Astrocyte (in vitro differentiated cells and primary cell): ENCODE data around the gene ABI2. TPM values are rescaled to one million over a fixed set of nuclear protein-coding genes. Genes with fewer than 3 reads are reported as not detected.

Experiments used
- DNase-seq: peaks from one replicate; pipeline ENCODE4 v3.0.0-alpha.2; 2010; ENCODE audit warnings: low read depth
- FAIRE-seq: peaks from 2 replicates; lab custom pipeline; 2011; peaks lifted over from hg19 to GRCh38; lab: Jason Lieb, UNC
- H2AFZ ChIP-seq: 2 replicates; pipeline ENCODE4 v1.6.0; 2012; ENCODE audit warnings: low read depth, low read length, inconsistent platforms
- H3K27ac ChIP-seq: 2 replicates; pipeline ENCODE4 v1.5.1; 2011; ENCODE audit warnings: low read depth, low read length, inconsistent platforms
- H3K27me3 ChIP-seq: 2 replicates; pipeline ENCODE4 v1.6.0; 2011; ENCODE audit warnings: low read length, inconsistent platforms; ENCODE audit not compliant: insufficient read depth
- H3K36me3 ChIP-seq: 2 replicates; pipeline ENCODE4 v1.5.1; 2011; ENCODE audit warnings: low read length, inconsistent platforms; ENCODE audit not compliant: insufficient read depth
- H3K4me1 ChIP-seq: 2 replicates; pipeline ENCODE4 v1.5.1; 2011; ENCODE audit warnings: low read length, inconsistent platforms; ENCODE audit not compliant: insufficient read depth
- H3K4me2 ChIP-seq: 2 replicates; pipeline ENCODE4 v1.6.0; 2012; ENCODE audit warnings: low read length, inconsistent platforms
- H3K4me3 ChIP-seq: 2 replicates; pipeline ENCODE4 v1.5.1; 2011; ENCODE audit warnings: low read depth, mild to moderate bottlenecking, low read length, inconsistent platforms; ENCODE audit not compliant: insufficient read depth
- H3K79me2 ChIP-seq: 2 replicates; pipeline ENCODE4 v1.6.0; 2012; ENCODE audit warnings: mild to moderate bottlenecking, low read length, inconsistent platforms; ENCODE audit not compliant: insufficient read depth
- H3K9ac ChIP-seq: 2 replicates; pipeline ENCODE4 v1.6.0; 2012; ENCODE audit warnings: mild to moderate bottlenecking, low read length, inconsistent platforms
- H3K9me3 ChIP-seq: 2 replicates; pipeline ENCODE4 v1.5.1; 2012; ENCODE audit warnings: low read depth, mild to moderate bottlenecking, low read length, inconsistent platforms; ENCODE audit not compliant: insufficient read depth
- H4K20me1 ChIP-seq: 2 replicates; pipeline ENCODE4 v1.6.0; 2012; ENCODE audit warnings: low read length, inconsistent platforms; ENCODE audit not compliant: insufficient read depth
- H3K27ac Mint-ChIP-seq: one replicate; pipeline ENCODE4 v1.8.0; 2021; ENCODE audit warnings: mild to moderate bottlenecking, mixed read lengths; ENCODE audit not compliant: unreplicated experiment
- H3K27me3 Mint-ChIP-seq: one replicate; pipeline ENCODE4 v1.8.0; 2021; ENCODE audit warnings: low read depth, mixed read lengths; ENCODE audit not compliant: unreplicated experiment
- H3K36me3 Mint-ChIP-seq: one replicate; pipeline ENCODE4 v1.8.0; 2021; ENCODE audit warnings: low read depth, mixed read lengths; ENCODE audit not compliant: unreplicated experiment
- H3K4me1 Mint-ChIP-seq: one replicate; pipeline ENCODE4 v1.8.0; 2021; ENCODE audit warnings: low read depth, mixed read lengths; ENCODE audit not compliant: unreplicated experiment
- H3K4me3 Mint-ChIP-seq: one replicate; pipeline ENCODE4 v1.8.0; 2021; ENCODE audit warnings: mild to moderate bottlenecking, moderate library complexity, mixed read lengths; ENCODE audit not compliant: unreplicated experiment
- H3K9me3 Mint-ChIP-seq: one replicate; pipeline ENCODE4 v1.8.0; 2021; ENCODE audit warnings: mild to moderate bottlenecking, mixed read lengths; ENCODE audit not compliant: unreplicated experiment
- EZH2 ChIP-seq: IDR thresholded peaks from 2 replicates; pipeline ENCODE4 v1.6.1; 2012; ENCODE audit warnings: mild to moderate bottlenecking, low read length, inconsistent platforms; ENCODE audit not compliant: insufficient read depth
- total RNA-seq: library from RNA; stranded (reverse); gene quantifications from 2 replicates; pipeline ENCODE4 v1.2.1, GENCODE V29; 2021
- TF ChIP-seq, protein P1 (sequence below): IDR thresholded peaks from 2 replicates; pipeline ENCODE4 v1.5.1; 2011; ENCODE audit warnings: low read depth, mild to moderate bottlenecking, inconsistent platforms, low read length, moderate library complexity; ENCODE audit not compliant: insufficient read depth

The ABI2 gene
- total RNA-seq, 1 donor from 2014 or later, result 56.0 TPM

DNA sequence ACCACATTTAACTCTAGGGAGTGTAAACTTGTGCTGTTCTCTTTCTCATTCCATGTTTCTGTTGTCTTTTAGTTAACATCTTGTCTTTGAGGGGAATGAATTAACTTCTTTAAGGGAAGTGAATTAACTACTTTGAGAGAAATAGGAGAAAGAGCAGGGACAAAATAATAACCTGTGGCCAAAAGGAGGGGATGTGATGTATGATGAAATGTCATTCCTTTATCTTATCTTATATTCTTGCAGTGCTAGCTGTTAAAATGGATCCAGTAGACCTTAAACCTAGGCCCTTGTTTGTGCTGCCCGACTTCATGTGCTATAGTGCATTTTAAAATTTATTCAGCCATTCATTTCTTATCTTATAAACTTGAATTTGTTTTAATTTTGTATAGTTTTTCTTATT, 18.4 kb downstream of the ABI2 start:
- TF ChIP-seq, protein P1, sequence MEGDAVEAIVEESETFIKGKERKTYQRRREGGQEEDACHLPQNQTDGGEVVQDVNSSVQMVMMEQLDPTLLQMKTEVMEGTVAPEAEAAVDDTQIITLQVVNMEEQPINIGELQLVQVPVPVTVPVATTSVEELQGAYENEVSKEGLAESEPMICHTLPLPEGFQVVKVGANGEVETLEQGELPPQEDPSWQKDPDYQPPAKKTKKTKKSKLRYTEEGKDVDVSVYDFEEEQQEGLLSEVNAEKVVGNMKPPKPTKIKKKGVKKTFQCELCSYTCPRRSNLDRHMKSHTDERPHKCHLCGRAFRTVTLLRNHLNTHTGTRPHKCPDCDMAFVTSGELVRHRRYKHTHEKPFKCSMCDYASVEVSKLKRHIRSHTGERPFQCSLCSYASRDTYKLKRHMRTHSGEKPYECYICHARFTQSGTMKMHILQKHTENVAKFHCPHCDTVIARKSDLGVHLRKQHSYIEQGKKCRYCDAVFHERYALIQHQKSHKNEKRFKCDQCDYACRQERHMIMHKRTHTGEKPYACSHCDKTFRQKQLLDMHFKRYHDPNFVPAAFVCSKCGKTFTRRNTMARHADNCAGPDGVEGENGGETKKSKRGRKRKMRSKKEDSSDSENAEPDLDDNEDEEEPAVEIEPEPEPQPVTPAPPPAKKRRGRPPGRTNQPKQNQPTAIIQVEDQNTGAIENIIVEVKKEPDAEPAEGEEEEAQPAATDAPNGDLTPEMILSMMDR, result no peak
- no peak for TF ChIP-seq EZH2
- H3K9ac ChIP-seq, result no peak overlapping the region
- peaks cover 42% of the 10 kb centered on the region for H4K20me1 ChIP-seq
- H3K27ac ChIP-seq, result no peak overlapping the region
- no peak overlapping the region for H3K4me3 ChIP-seq
- H3K4me3 Mint-ChIP-seq, result no peak overlapping the region
- no peaks in the 10 kb centered on the region for H3K9me3 Mint-ChIP-seq
- H3K4me1 ChIP-seq, result no peaks in the 10 kb centered on the region
- H3K4me2 ChIP-seq, result no peak overlapping the region
- H3K4me1 Mint-ChIP-seq, result no peaks in the 10 kb centered on the region
- FAIRE-seq (no peak), DNase-seq (no peak)
- no peaks in the 10 kb centered on the region for H3K27me3 Mint-ChIP-seq
- H2AFZ ChIP-seq, result no peak overlapping the region
- H3K9me3 ChIP-seq, result no peaks in the 10 kb centered on the region
- H3K36me3 ChIP-seq, result no peaks in the 10 kb centered on the region
- H3K36me3 Mint-ChIP-seq, result peaks cover 5% of the 10 kb centered on the region
- no peak overlapping the region for H3K27ac Mint-ChIP-seq
- H3K79me2 ChIP-seq, result peaks cover 96% of the 10 kb centered on the region
- H3K27me3 ChIP-seq, result no peaks in the 10 kb centered on the region

DNA sequence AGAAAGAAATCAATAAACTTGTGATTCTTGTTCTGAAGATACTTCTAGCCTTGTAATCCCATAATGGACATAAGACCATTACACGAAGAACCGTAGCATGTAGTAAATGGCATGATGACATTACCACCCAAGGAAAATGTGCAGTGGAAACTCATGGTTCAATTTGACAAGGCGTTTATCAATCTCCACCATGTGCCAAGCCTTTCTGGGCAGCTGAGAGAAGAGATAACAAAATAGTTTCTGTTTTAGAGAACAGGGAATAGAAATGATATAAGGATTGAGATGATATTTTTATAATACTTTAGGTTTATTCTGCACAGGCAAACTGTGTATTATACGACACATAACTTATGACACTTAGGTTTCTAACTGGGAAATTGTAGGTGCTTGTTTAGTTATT, 19.2 kb downstream of the ABI2 start:
- H3K4me2 ChIP-seq, result no peak overlapping the region
- H2AFZ ChIP-seq, result no peak overlapping the region
- peaks cover 96% of the 10 kb centered on the region for H3K79me2 ChIP-seq
- H3K4me1 ChIP-seq, result no peaks in the 10 kb centered on the region
- TF ChIP-seq, protein P1, result no peak
- TF ChIP-seq EZH2, result no peak
- no peak overlapping the region for H3K27ac ChIP-seq
- no peaks in the 10 kb centered on the region for H3K36me3 ChIP-seq
- DNase-seq (no peak), FAIRE-seq (no peak)
- H3K4me1 Mint-ChIP-seq, result no peaks in the 10 kb centered on the region
- peaks cover 46% of the 10 kb centered on the region for H4K20me1 ChIP-seq
- H3K4me3 Mint-ChIP-seq, result no peak overlapping the region
- H3K27ac Mint-ChIP-seq, result no peak overlapping the region
- H3K9ac ChIP-seq, result no peak overlapping the region
- no peaks in the 10 kb centered on the region for H3K27me3 Mint-ChIP-seq
- H3K9me3 Mint-ChIP-seq, result no peaks in the 10 kb centered on the region
- no peaks in the 10 kb centered on the region for H3K9me3 ChIP-seq
- H3K36me3 Mint-ChIP-seq, result peaks cover 5% of the 10 kb centered on the region
- no peaks in the 10 kb centered on the region for H3K27me3 ChIP-seq
- no peak overlapping the region for H3K4me3 ChIP-seq

DNA sequence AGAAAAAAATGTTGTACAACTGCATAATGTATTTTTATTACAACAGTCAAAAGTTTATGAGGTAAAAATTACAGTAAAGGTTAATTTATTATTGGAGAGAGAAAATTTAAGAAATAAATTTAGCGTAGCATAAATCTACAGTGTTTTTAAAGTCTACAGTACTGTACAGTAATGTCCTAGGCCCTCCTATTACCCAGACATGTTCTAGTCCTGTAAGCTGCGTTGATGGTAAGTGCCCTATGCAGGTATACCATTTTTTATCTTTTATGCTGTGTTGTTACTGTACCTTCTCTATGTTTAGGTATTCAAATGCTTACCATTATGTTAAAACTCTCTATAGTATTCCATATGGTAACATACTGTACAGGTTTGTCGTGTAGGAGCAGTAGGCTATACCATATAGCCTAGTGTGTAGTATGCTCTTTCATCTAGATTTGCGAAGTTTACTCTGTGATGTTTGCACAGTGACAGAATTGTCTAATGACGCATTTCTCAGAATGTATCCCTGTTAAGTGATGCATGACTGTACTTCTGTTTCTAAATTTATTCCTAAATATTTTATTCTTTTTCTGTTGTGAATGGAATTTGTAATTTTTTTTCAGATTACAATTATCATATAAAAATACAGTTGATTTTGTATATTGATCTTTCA, 24.5 kb downstream of the ABI2 start:
- TF ChIP-seq, protein P1, result no peak
- TF ChIP-seq EZH2, result no peak
- H3K9me3 Mint-ChIP-seq, result no peaks in the 10 kb centered on the region
- FAIRE-seq, result no peak

More for the DNA sequence above, 24.5 kb downstream of the ABI2 start:
- no peak overlapping the region for H3K4me2 ChIP-seq
- H3K36me3 ChIP-seq, result no peaks in the 10 kb centered on the region
- H3K4me3 ChIP-seq, result no peak overlapping the region
- Mint-ChIP-seq H3K36me3 (peaks cover 3% of the 10 kb centered on the region), H3K27ac (no peak overlapping the region), H3K4me3 (no peak overlapping the region), H3K27me3 (no peaks in the 10 kb centered on the region), H3K4me1 (no peaks in the 10 kb centered on the region)
- peaks cover 46% of the 10 kb centered on the region for H4K20me1 ChIP-seq
- no peaks in the 10 kb centered on the region for H3K9me3 ChIP-seq
- H3K9ac ChIP-seq, result no peak overlapping the region
- DNase-seq, result no peak
- H3K4me1 ChIP-seq, result no peaks in the 10 kb centered on the region
- H3K79me2 ChIP-seq, result peaks cover 93% of the 10 kb centered on the region
- H3K27me3 ChIP-seq, result no peaks in the 10 kb centered on the region
- H3K27ac ChIP-seq, result no peak overlapping the region
- H2AFZ ChIP-seq, result no peak overlapping the region
